Activated T-cell treated with anti-CD3 and anti-CD28 coated beads, Interleukin-2, amount 50 U/mL, for 4 hours (primary cell): ENCODE data around the gene DROSHA. TPM values are rescaled to one million over a fixed set of nuclear protein-coding genes. Genes with fewer than 3 reads are reported as not detected.

ENCODE experiments used
- ATAC-seq, 2 donors: fragments of 200-7000 bp; cut with Tn5 transposase; one replicate each; pipeline ENCODE4 v1.10.0; 2021
- DNase-seq: peaks from one replicate; pipeline ENCODE4 v3.0.0-alpha.2; 2020
- H3K27me3 Mint-ChIP-seq: one replicate; pipeline ENCODE4 v1.8.0; 2021; ENCODE audit warnings: low read depth, mixed read lengths
- H3K36me3 Mint-ChIP-seq: one replicate; pipeline ENCODE4 v1.8.0; 2022; ENCODE audit warnings: mixed read lengths; ENCODE audit not compliant: insufficient read depth
- H3K4me1 Mint-ChIP-seq: one replicate; pipeline ENCODE4 v1.8.0; 2021; ENCODE audit warnings: low read depth, mixed read lengths
- H3K4me3 Mint-ChIP-seq: one replicate; pipeline ENCODE4 v1.8.0; 2021; ENCODE audit warnings: mild to moderate bottlenecking, moderate library complexity, mixed read lengths
- H3K9me3 Mint-ChIP-seq: one replicate; pipeline ENCODE4 v1.8.0; 2021; ENCODE audit warnings: mixed read lengths
- total RNA-seq, 3 donors: library from RNA; stranded (reverse); gene quantifications; one replicate each; pipeline ENCODE4 v1.2.1, GENCODE V29; 2021

DROSHA gene
- total RNA-seq, 3 donors from 2014 or later = 47.7 to 60.8 (median 55.8) TPM

GRCh38 chr5:31470608-31471007, 61.3 kb downstream of the DROSHA start:
- no peaks in the 10 kb centered on the region for H3K4me1 Mint-ChIP-seq
- peaks cover 55% of the 10 kb centered on the region for H3K36me3 Mint-ChIP-seq
- DNase-seq (no peak), ATAC-seq (no peak)
- no peaks in the 10 kb centered on the region for H3K9me3 Mint-ChIP-seq
- H3K27me3 Mint-ChIP-seq = no peaks in the 10 kb centered on the region
- H3K4me3 Mint-ChIP-seq = no peak overlapping the region

GRCh38 chr5:31469886-31470285, 62.0 kb downstream of the DROSHA start:
- ATAC-seq = no peak
- H3K36me3 Mint-ChIP-seq = peaks cover 57% of the 10 kb centered on the region
- H3K27me3 Mint-ChIP-seq = no peaks in the 10 kb centered on the region
- peaks cover 3% of the 10 kb centered on the region for H3K9me3 Mint-ChIP-seq
- DNase-seq = no peak
- H3K4me1 Mint-ChIP-seq = no peaks in the 10 kb centered on the region
- no peak overlapping the region for H3K4me3 Mint-ChIP-seq

- ATAC-seq (no peak), DNase-seq (no peak)
- no peaks in the 10 kb centered on the region for H3K4me1 Mint-ChIP-seq
- no peaks in the 10 kb centered on the region for H3K27me3 Mint-ChIP-seq
- peaks cover 61% of the 10 kb centered on the region for H3K36me3 Mint-ChIP-seq
- H3K4me3 Mint-ChIP-seq = no peak overlapping the region
- H3K9me3 Mint-ChIP-seq = peaks cover 5% of the 10 kb centered on the region
Measured at GRCh38 chr5:31469466-31469865, 62.4 kb downstream of the DROSHA start.

- peaks cover 82% of the 10 kb centered on the region for H3K36me3 Mint-ChIP-seq
- DNase-seq (no peak), ATAC-seq (no peak)
Measured at GRCh38 chr5:31465291-31465690, 66.6 kb downstream of the DROSHA start.

GRCh38 chr5:31464081-31464480, 67.8 kb downstream of the DROSHA start:
- Mint-ChIP-seq H3K27me3 (no peaks in the 10 kb centered on the region), H3K9me3 (peaks cover 29% of the 10 kb centered on the region), H3K36me3 (peaks cover 87% of the 10 kb centered on the region), H3K4me3 (no peak overlapping the region), H3K4me1 (no peaks in the 10 kb centered on the region)
- no peak for ATAC-seq
- DNase-seq = no peak

More at GRCh38 chr5:31465291-31465690, 66.6 kb downstream of the DROSHA start:
- H3K27me3 Mint-ChIP-seq = no peaks in the 10 kb centered on the region
- H3K4me1 Mint-ChIP-seq = no peaks in the 10 kb centered on the region
- peaks cover 25% of the 10 kb centered on the region for H3K9me3 Mint-ChIP-seq
- no peak overlapping the region for H3K4me3 Mint-ChIP-seq

- Mint-ChIP-seq H3K4me1 (no peaks in the 10 kb centered on the region), H3K4me3 (no peak overlapping the region), H3K36me3 (peaks cover 85% of the 10 kb centered on the region), H3K9me3 (peaks cover 29% of the 10 kb centered on the region), H3K27me3 (no peaks in the 10 kb centered on the region)
- ATAC-seq (no peak), DNase-seq (no peak)
Measured at GRCh38 chr5:31463351-31463750, 68.5 kb downstream of the DROSHA start.

GRCh38 chr5:31459594-31459993, 72.3 kb downstream of the DROSHA start:
- peaks cover 82% of the 10 kb centered on the region for H3K36me3 Mint-ChIP-seq
- H3K27me3 Mint-ChIP-seq = no peaks in the 10 kb centered on the region
- no peak overlapping the region for H3K4me3 Mint-ChIP-seq
- H3K4me1 Mint-ChIP-seq = no peaks in the 10 kb centered on the region
- no peak for DNase-seq
- peaks cover 44% of the 10 kb centered on the region for H3K9me3 Mint-ChIP-seq
- no peak for ATAC-seq

- peaks cover 24% of the 10 kb centered on the region for H3K9me3 Mint-ChIP-seq
- DNase-seq (no peak), ATAC-seq (no peak)
- peaks cover 65% of the 10 kb centered on the region for H3K36me3 Mint-ChIP-seq
- H3K4me1 Mint-ChIP-seq = no peaks in the 10 kb centered on the region
- H3K4me3 Mint-ChIP-seq = no peak overlapping the region
- H3K27me3 Mint-ChIP-seq = no peaks in the 10 kb centered on the region
Measured at GRCh38 chr5:31455172-31455571, 76.7 kb downstream of the DROSHA start.

- Mint-ChIP-seq H3K4me3 (no peak overlapping the region), H3K27me3 (no peaks in the 10 kb centered on the region), H3K36me3 (peaks cover 68% of the 10 kb centered on the region), H3K9me3 (peaks cover 19% of the 10 kb centered on the region), H3K4me1 (no peaks in the 10 kb centered on the region)
- no peak for ATAC-seq
- DNase-seq = no peak
Measured at GRCh38 chr5:31453522-31453921, 78.4 kb downstream of the DROSHA start.

GRCh38 chr5:31452314-31452713, 79.6 kb downstream of the DROSHA start:
- Mint-ChIP-seq H3K4me1 (no peaks in the 10 kb centered on the region), H3K36me3 (peaks cover 70% of the 10 kb centered on the region), H3K27me3 (no peaks in the 10 kb centered on the region), H3K9me3 (peaks cover 16% of the 10 kb centered on the region), H3K4me3 (no peak overlapping the region)
- no peak for ATAC-seq
- no peak for DNase-seq

- H3K36me3 Mint-ChIP-seq = peaks cover 68% of the 10 kb centered on the region
- no peaks in the 10 kb centered on the region for H3K27me3 Mint-ChIP-seq
- DNase-seq (no peak), ATAC-seq (no peak)
- no peak overlapping the region for H3K4me3 Mint-ChIP-seq
- H3K4me1 Mint-ChIP-seq = no peaks in the 10 kb centered on the region
- peaks cover under 1% of the 10 kb centered on the region for H3K9me3 Mint-ChIP-seq
Measured at GRCh38 chr5:31449962-31450361, 81.9 kb downstream of the DROSHA start.

- Mint-ChIP-seq H3K4me1 (no peaks in the 10 kb centered on the region), H3K4me3 (no peak overlapping the region), H3K36me3 (peaks cover 75% of the 10 kb centered on the region), H3K27me3 (no peaks in the 10 kb centered on the region), H3K9me3 (no peaks in the 10 kb centered on the region)
- no peak for DNase-seq
- no peak for ATAC-seq
Measured at GRCh38 chr5:31449174-31449573, 82.7 kb downstream of the DROSHA start.

- no peak for DNase-seq
- no peaks in the 10 kb centered on the region for H3K9me3 Mint-ChIP-seq
- H3K4me3 Mint-ChIP-seq = no peak overlapping the region
- peaks cover 66% of the 10 kb centered on the region for H3K36me3 Mint-ChIP-seq
- no peaks in the 10 kb centered on the region for H3K27me3 Mint-ChIP-seq
- no peaks in the 10 kb centered on the region for H3K4me1 Mint-ChIP-seq
- no peak for ATAC-seq
Measured at GRCh38 chr5:31445041-31445600, 86.8 kb downstream of the DROSHA start.

GRCh38 chr5:31443572-31443971, 88.3 kb downstream of the DROSHA start:
- DNase-seq = no peak
- Mint-ChIP-seq H3K36me3 (peaks cover 64% of the 10 kb centered on the region), H3K27me3 (no peaks in the 10 kb centered on the region), H3K4me3 (no peak overlapping the region), H3K4me1 (no peaks in the 10 kb centered on the region), H3K9me3 (no peaks in the 10 kb centered on the region)
- ATAC-seq = no peak

GRCh38 chr5:31442058-31442745, 89.7 kb downstream of the DROSHA start:
- Mint-ChIP-seq H3K27me3 (no peaks in the 10 kb centered on the region), H3K9me3 (no peaks in the 10 kb centered on the region), H3K4me1 (no peaks in the 10 kb centered on the region), H3K4me3 (no peak overlapping the region), H3K36me3 (peaks cover 62% of the 10 kb centered on the region)
- no peak for DNase-seq
- no peak for ATAC-seq
